GM21447 (cell line): ENCODE data around the gene MCOLN1.

ENCODE experiments used
- ATAC-seq: cut with Tn5 transposase; IDR thresholded peaks from one replicate; pipeline ENCODE4 v1.9.1; 2021; ENCODE audit not compliant: unreplicated experiment

Gene MCOLN1

DNA sequence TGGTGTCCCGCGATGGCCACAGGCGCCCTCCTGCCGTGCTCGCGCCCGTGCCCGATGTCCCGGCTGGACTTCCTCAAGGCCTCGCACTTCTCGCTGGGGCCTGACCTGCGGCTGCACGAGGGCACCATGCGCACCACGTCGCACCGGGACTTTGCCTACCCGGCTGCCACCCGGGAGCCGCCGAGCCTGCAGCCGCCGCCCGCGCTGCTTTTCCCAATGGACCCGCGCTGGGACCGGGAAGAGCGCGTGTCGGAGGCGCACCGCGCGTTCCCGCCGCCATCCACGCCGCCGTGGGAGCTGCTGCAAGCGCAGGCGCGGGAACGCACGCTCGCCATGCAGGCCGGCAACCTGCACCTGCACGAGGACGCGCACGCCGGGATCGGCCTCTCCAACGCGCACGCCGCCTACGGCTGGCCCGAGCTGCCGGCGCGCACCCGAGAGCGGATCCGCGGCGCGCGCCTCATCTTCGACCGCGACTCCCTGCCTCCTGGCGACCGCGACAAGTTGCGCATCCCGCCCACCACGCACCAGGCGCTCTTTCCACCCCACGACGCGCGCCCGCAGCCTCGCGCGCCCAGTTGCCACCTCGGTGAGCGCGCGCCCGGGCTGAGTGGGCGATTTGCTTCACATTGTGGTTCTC is 21.5 kb upstream of the MCOLN1 start:
- no peak for ATAC-seq

DNA sequence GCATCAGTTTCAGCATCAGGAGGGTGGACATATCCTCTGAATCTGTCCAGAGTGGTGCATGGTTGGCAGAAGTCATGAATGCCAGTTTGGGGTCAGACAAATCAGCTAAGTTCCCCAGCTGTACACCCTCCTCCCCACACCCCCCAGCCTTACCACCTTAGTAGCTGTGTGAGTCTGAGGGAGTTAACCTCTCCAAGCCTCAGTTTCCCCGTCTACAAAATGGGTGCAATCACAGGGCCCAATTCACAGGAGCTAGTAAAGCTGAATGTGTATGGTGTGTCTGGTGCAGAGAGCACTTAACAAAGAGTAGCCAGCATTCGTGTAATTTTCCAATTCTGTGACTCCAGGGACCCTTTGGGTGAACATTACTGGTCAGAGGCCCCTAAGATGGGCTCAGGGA is 19.9 kb upstream of the MCOLN1 start:
- ATAC-seq: no peak

DNA sequence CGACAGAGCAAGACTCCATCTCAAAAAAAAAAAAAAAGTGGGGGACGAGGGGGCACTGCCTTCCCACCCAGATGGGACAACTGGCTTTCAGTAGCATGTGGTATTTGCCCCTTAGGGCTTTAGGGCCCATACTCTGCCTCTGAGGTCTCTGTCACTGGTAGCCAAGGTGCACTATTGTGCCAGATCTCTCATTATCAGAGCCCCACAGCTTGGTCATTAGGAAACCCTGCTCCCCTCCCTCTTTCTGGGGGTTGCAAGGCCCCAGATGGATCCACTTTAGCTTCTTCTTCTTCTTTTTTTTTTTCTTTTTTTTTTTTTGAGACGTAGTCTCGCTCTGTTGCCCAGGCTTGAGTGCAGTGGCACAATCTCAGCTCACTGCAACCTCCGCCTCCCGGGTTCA is 17.7 kb upstream of the MCOLN1 start:
- ATAC-seq: no peak

DNA sequence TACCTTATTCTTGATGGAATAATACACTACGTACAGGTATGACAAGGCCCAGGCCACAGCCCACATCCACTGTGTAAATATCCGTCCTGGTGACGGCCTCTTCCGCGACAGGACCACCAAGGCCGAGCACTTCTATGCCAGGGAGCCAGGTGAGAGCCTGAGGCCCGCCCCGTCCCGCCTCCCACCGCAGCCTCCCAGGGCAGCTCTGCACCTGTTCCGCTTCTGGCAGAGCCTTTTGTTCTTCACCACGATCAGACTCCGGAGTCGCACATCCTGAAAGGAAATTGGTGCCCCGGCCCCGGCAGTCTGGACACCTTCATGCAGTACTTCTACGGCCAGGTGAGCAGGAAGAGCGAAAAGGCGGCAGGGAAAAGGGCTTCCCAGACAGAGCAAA is 17.1 kb upstream of the MCOLN1 start:
- ATAC-seq: no peak

DNA sequence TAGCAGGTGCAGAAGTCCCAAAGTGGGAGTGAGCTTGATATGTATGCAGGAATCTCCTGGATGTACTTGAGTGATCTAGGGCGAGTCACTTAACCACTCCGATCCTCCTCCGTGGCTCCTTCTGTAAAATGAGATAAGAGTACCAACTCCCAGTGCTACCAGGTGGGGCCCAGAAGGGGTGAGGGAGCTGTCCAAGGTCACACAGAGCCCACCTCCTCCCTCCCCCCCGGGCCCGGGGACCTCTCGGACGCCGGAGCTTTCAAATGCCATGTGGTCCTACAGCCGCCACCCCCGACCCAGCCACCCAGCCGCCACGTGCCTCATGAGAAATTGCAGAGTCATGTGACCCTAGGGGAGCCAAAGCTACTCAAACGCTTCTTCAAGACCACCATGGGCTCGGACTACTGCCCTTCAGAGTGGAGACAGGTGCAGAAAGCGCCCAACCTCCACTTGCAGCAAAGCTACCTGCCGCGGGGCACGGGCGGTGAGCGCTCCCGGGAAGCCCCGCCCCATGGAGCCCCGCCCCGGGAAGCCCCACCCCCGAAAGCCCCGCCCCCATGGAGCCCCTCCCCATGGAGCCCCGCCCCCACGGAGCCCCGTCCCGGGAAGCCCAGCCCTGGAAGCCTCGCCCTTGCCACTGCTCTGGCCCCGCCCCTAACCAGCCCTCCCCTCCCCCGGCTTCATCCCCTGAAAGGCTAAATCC is 16.6 kb upstream of the MCOLN1 start:
- no peak for ATAC-seq

DNA sequence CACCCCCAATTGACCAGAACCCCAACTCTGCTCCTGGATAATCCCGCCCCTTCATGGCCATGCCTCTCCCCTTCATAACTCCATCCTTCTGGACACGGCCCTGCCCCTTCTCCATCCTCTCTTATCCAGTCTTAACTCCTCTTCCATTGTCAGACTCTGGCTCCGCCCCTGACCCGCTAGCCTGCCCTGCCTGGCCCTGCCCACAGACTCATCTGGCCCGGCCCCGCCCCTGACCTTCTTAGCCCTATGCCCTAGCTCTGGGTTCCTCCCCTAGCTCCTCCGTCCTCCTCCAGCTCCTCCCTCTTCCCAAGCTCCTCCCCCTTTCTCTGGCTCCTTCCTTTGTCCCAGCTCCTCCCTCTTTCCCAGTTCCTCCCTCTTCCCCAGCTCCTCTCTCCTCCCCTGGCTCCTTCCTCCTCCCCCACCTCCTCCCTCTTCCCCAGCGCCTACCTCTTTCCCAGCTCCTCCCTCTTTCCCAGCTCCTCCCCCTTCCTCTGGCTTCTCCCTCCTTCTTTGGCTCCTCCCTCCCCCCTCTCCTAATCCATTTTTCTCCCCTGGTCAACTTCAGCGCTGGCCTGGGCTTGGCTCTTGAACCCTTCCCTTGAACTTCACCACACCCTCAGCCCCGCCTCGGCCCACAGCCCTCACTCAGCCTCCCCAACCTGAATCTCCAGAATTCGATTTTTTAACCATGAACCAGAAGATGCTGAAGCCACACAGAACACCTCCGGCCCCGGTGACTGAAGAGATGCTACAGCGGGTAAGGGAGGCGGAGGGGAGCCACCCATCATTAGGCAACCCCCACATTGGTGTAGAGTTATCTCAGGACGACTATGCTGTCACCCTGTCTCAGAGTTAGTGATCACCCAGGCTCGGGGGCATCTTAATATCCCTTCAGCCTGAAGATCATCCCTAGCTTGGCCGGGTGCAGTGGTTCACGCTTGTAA is 15.8 kb upstream of the MCOLN1 start:
- ATAC-seq: no peak

DNA sequence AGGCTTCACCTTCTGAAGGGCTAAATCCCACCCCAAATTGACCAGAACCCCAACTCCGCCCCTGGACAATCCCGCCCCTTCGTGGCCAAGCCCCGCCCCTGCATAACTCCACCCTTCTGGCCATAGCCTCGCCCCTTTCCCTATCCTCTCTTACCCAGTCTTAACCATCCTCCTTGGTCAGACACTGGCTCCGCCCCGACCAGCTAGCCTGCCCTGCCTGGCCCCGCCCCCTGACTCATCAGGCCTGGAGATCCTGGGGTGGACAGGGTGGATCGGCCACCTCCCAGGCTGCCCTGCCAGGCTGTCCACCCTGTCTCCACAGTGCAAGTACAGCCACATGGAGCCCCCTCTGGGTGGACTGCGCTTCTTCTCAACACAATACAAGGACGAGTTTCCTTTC is 14.5 kb upstream of the MCOLN1 start:
- no peak for ATAC-seq

DNA sequence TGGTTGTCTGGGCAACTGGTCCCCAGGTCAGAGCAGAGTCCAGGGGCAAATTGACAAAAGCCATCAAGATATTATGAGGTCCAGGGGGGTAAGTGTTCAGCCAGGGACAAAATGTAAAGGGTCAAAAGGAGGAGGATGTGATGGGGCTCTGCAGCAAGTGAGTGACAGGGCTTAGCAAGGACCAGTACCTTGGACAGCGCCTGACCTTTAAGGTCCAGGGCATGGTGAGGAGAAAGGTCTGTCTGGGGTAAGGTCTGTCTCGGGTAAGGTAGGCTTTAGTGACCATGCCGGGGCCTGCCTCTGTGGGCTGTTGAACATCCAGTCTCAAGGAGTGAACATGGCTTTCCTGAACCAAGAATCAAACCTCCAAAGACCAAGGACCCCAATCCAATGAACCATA is 12.8 kb upstream of the MCOLN1 start:
- no peak for ATAC-seq

DNA sequence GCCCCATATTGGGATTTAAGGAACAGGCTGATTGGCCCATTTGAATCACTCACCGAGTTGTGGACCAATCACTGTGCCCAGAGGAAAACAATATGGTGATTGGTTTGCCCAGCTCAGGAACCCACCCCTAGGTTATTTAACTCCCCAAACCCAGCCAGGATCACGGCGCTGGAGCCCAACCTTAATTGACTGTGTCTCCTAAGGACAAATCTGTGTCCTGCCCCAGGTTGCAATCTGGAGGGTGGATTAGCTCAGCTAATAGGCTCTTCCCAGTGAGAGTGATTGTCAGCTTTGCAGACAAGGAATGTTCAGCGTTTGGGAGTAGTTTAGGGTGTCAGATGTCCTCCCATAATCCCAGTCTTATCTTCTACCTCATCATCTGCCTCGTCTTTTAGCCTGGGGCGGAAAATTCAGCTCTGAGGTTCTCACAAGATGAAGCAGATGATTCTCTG is 10.0 kb upstream of the MCOLN1 start:
- no peak for ATAC-seq

DNA sequence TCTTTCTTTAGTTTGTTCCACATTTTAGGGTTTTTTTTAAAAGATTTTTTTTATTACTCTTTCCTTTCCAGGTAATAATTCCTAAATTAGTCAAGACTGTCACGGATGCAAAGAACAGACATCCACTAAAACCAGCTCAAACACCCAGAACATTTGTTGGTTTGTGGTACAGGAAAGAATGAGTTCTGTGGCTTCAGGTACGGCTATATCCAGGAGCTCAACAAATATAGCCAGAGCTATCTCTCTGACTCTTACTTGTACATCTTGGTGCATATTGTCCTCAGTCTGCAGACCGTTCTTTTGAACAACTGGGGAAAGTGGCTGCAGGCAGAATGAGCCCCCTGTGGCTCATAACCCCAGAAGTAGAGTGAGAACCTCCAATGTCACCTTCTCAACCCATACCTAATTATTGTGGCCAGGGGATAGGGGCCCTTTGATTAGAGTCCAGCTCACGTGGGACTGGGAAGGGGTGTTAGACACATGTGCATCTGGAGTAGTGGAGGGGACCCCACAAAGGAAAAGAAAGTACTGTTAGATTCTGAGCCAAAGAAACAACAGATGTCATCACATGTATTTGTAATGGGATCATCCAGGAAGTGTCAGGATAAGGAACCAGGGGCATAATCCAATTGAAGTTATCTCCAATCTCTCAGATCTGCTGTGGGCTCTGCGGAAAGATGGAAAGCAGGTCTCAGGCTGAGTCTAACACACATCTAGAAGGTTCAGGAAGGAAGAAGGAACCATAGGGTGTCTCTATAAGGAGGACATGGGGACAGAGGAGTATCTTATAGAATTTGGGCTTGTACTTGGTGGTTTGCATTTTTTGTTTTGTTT is 8.4 kb upstream of the MCOLN1 start:
- no peak for ATAC-seq

DNA sequence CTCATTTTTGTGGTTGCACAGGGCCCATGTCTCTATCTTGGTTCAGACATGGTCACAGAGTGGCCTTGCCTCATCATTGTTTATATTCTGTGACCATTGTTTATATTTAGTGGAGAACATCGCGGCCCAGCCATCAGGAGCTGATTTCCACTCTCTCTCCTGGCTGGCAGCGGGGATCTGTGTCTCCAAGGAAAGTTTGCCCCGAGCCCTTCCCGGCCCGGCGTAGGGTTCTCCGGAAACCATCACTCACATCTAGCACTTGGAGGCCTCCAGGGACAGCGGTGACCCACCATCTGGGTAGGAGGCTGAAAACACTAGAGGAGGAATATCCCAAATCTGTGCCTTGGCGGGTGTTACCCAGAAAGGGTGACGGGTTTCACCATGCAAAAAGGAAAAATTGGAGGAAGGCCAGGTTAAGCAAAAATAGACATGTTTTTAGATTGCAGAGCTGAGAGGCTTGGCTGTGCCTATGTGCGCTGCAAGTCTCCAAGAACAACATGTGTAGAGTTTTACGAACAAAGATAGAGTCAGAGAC is 7.2 kb upstream of the MCOLN1 start:
- ATAC-seq: no peak

DNA sequence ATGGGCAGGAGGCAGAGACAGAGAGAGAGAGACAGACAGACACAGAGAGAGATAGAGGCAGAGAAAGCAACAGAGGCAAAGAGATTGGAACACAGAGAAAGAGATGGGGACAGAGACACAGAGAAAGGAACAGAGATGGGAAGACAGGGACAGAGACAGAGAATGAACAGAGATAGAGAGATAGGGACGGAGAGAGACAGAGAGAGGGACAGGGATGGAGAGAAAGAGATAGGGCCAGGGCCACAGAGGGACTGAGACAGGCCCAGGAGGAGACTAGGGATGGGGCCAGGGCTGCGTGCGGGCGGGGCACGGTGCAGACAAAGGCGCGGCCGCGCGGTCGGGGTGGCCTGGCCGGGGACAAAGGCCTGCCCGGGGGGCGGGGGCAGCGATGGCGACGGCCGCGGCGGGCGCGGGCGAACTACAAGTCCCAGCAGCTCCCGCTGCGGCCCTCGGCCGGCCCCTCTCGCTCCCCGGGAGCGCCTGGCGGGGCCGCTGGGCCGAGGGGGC is 6.7 kb upstream of the MCOLN1 start, which contains the start of gene ZNF358:
Gene ZNF358 (plus strand): TSS at position 459 of the 507 bp plus-strand sequence. CDS start 3,140 bp downstream, outside the sequence.
- no peak for ATAC-seq

DNA sequence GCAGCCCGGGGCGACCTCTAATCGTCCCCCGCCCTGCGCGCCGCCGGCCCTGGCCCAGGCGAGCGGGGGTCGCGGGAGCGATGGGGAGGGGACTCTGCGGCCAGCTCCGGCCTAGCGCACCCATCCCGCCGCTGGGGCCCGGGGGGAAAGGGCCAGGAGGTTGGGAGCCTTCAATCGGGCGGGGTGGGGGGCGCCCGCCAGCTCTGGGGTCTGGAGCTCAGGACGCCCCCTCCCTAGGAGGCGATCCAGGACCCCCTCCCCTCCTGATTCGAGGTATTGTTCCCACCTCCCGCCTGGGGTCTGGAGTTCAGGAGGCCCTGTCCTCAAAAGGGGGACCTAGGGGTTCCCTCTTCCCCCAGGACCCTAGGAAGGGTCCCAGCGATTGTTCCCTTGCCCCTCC is 6.1 kb upstream of the MCOLN1 start:
- no peak for ATAC-seq

DNA sequence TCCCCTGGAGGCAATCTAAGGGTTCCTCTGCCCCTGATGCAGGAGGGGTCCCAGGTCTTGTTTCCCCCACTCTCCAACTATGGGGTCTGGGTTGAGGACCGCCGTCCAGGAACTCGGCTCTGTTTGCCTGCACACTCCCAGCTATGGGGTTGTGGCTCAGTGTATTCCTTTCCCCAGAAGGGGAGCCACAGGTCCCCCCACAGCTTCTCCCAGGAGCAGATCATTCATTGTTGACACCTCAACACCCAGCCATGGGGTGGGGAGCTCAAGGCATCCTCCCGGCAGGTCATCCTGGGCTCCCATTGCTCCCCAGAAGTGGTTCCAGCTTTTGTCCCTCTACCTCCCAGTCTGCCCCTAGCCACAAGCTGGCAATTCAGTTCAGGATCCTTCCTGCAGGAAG is 5.5 kb upstream of the MCOLN1 start:
- ATAC-seq: no peak

DNA sequence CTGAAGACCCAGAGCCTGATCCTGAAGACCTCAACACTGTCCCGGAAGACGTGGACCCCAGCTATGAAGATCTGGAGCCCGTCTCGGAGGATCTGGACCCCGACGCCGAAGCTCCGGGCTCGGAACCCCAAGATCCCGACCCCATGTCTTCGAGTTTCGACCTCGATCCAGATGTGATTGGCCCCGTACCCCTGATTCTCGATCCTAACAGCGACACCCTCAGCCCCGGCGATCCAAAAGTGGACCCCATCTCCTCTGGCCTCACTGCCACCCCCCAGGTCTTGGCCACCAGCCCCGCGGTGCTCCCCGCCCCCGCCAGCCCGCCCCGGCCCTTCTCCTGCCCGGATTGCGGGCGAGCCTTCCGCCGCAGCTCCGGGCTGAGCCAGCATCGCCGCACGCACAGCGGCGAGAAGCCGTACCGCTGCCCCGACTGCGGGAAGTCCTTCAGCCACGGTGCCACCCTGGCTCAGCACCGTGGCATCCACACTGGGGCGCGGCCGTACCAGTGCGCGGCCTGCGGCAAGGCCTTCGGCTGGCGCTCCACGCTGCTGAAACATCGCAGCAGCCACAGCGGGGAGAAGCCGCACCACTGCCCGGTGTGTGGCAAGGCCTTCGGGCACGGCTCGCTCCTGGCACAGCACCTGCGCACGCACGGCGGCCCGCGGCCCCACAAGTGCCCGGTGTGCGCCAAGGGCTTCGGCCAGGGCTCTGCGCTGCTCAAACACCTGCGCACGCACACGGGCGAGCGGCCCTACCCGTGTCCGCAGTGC is 2.9 kb upstream of the MCOLN1 start:
- no peak for ATAC-seq

DNA sequence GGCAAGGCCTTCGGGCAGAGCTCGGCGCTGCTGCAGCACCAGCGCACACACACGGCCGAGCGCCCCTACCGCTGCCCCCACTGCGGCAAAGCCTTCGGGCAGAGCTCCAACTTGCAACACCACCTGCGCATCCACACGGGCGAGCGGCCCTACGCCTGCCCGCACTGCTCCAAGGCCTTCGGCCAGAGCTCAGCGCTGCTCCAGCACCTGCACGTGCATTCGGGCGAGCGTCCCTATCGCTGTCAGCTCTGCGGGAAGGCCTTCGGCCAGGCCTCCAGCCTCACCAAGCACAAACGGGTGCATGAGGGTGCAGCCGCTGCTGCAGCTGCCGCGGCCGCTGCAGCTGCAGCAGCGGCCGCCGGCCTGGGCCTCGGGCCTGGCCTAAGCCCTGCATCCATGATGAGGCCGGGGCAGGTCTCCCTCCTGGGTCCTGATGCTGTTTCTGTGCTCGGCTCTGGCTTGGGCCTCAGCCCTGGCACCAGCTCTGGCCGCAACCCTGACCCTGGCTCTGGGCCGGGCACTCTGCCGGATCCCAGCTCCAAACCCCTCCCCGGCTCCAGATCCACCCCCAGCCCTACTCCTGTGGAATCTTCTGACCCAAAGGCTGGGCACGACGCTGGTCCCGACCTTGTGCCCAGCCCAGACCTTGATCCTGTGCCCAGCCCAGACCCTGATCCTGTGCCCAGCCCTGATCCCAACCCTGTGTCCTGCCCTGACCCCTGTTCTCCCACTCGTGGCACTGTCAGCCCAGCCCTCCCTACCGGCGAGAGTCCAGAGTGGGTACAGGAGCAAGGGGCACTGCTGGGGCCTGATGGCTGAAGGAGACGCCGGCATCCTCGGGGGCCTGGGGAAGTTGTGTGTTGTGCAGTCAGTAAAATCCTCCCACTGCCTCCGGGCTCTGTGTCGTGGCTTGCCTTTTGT is 2.0 kb upstream of the MCOLN1 start:
- no peak for ATAC-seq

DNA sequence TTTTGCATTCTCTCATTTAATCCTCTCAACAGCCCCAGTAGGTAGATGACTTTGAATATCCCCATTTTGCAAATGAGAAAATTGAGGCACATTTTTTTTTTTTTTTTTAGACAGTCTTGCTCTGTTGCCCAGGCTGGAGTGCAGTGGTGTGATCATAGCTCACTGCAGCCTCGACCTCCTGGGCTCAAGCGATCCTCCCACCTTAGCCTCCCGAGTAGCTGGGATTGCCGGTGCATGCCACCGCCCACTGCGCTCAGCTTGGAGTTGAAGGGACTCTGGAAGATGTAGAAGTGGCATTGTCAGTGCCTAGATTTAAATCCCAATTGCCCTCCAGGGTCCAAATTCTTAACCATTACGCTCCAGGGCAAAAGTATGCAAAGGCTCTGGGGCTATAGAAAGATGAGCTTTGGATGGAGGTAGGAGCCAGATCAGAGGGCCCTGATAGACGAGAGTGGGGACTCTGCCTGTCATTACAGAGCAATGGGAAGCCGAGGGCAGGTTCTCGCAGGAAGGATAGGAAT is 813 bp upstream of the MCOLN1 start:
- ATAC-seq: no peak

DNA sequence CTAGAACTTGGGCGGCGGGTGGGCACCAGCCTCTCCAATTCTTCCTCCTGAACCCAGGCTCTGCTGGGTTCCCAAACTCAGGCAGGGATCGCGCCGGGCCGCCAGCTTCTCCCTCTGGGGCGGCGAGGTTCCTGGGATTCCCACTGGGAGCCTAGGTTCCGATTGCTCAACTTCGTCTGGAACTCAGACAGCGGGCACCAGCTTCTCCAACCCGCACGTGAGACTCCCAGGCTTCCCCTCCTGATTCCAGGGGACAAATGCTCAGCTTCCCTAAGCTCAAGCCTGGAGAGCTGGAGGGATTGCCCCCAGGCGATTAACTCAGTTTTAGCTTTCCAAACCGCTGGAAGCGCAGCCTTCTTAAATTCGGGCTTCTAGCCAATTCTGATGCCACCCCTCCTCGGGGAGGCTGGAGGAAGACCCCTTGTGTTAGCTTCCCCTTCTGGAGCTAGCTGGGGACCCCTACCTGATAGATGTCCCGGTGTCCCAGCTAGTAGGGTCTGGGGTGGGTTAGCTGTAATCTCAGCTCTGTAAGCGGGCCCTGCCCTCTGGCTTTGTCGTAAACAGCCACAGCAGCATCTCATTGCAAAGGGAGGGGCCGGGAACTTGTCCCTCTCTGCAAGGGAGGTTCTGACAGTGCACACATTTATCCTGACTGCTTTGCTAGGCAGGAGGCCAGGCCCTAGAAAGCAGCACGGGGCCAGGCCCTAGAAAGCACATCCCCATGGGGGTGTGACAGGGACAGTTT is 671 bp downstream of the MCOLN1 start:
- no peak for ATAC-seq
